Measurements from ENCODE around the gene DKK1.
"Not testable (repeated sequence)": the region's sequence is repeated elsewhere in the genome, so short reads cannot be mapped to it uniquely, and the experiment has no call there.

DKK1 gene

GRCh38 chr10:52359441-52359840 is 45.4 kb downstream of the DKK1 start:
- H3K36me3 Mint-ChIP-seq (ENCODE audit: insufficient read depth): no peaks in the 10 kb centered on the region
- H3K9me3 Mint-ChIP-seq: peaks cover 0 to 3% of the 10 kb centered on the region in 2 donors
- no peak overlapping the region for H3K4me3 Mint-ChIP-seq
- DNase-seq (no peak), ATAC-seq (replicated peaks) (no peak)
- H3K4me1 Mint-ChIP-seq (ENCODE audit: low read depth in 2 of 2): no peaks in the 10 kb centered on the region
- H3K27me3 Mint-ChIP-seq: no peaks in the 10 kb centered on the region
- H3K27ac Mint-ChIP-seq: no peak overlapping the region

GRCh38 chr10:52365547-52366432 is 51.7 kb downstream of the DKK1 start:
- H3K4me1 Mint-ChIP-seq (ENCODE audit: low read depth in 2 of 2); H3K27me3 Mint-ChIP-seq; H3K27ac Mint-ChIP-seq; ATAC-seq (replicated peaks); H3K9me3 Mint-ChIP-seq; H3K4me3 Mint-ChIP-seq; DNase-seq; H3K36me3 Mint-ChIP-seq (ENCODE audit: insufficient read depth): not testable (repeated sequence)
